ENCODE results near the gene MINDY3.

MINDY3 gene

DNA sequence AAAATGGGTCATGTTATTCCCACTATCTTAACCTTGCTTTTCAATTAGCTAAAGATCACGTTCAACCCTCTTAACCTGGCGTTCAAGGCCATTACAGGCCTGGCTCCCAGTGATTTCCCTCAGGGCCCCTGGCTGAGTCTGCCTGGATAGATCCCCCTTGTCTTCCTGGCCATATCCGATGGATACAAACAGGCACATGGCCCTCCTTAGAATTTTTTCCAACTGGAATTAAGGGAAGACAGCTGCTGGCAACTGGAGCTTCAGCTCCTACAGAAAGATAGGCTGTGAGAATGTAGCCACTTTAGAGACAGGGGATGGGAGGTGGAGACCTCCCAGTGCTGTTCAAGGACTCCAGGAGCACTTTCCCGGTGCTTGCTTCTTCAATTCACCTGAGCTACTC lies 77.5 kb downstream of the MINDY3 start:
- Histone ChIP-seq H3K4me2 (ENCODE audit: low read length) (no peak overlapping the region), H3K27ac (ENCODE audit: low read depth, low read length) (no peak overlapping the region), H3K4me3 (ENCODE audit: low read length) (no peak overlapping the region), H3K36me3 (ENCODE audit: control insufficient read depth, low read length) (peaks cover 58% of the 10 kb centered on the region), H4K20me1 (ENCODE audit: control insufficient read depth, insufficient read depth, low read depth, low read length) (no peaks in the 10 kb centered on the region), H3K4me1 (ENCODE audit: control insufficient read depth, low read length) (no peaks in the 10 kb centered on the region), H3F3A (ENCODE audit: control insufficient read depth, insufficient read depth) (no peaks in the 10 kb centered on the region), H3K27me3 (ENCODE audit: control insufficient read depth, low read length) (no peaks in the 10 kb centered on the region), H3K79me2 (ENCODE audit: control insufficient read depth, low read length) (no peaks in the 10 kb centered on the region), H3K9me2 (replicated peaks; ENCODE audit: control insufficient read depth, low read length) (no peaks in the 10 kb centered on the region), H3K9me3 (ENCODE audit: control insufficient read depth, insufficient read depth, low read length) (no peaks in the 10 kb centered on the region)
- no peak for TF ChIP-seq EZH2phosphoT487 (IDR thresholded peaks at IDR 0.05; ENCODE audit: borderline replicate concordance, low read length)
- TF ChIP-seq, protein P1, sequence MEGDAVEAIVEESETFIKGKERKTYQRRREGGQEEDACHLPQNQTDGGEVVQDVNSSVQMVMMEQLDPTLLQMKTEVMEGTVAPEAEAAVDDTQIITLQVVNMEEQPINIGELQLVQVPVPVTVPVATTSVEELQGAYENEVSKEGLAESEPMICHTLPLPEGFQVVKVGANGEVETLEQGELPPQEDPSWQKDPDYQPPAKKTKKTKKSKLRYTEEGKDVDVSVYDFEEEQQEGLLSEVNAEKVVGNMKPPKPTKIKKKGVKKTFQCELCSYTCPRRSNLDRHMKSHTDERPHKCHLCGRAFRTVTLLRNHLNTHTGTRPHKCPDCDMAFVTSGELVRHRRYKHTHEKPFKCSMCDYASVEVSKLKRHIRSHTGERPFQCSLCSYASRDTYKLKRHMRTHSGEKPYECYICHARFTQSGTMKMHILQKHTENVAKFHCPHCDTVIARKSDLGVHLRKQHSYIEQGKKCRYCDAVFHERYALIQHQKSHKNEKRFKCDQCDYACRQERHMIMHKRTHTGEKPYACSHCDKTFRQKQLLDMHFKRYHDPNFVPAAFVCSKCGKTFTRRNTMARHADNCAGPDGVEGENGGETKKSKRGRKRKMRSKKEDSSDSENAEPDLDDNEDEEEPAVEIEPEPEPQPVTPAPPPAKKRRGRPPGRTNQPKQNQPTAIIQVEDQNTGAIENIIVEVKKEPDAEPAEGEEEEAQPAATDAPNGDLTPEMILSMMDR (IDR thresholded peaks at IDR 0.05; ENCODE audit: low read depth, low read length, poor library complexity, severe bottlenecking) = no peak

DNA sequence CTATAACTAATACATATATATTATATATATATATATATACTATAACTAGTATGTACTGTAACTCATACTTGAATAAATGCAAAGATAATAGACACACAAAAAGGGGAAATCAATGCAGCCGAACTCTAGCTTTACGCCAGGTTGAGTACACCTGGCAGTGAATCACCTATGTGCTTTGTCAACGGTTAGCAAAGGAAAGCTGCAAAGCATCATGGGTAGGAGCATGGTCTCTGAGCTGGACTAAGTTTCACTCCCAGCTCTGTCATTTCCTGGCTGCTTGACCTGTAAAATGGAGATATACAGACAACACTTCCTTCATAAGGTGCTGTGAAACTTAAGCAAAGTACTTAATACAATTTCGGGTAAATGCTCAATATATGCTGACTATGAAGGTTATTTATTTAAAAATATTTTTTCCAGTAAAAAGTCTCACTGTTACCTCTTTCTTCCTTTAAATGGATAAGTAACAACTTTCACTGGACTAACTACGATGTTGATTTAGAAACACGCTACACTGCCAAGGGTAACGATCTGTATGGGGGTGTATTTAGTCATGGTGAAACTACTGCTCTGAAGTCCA lies 78.8 kb downstream of the MINDY3 start:
- no peaks in the 10 kb centered on the region for H3K4me1 ChIP-seq (ENCODE audit: control insufficient read depth, low read length)
- H3K27ac ChIP-seq (ENCODE audit: low read depth, low read length) = no peak overlapping the region
- no peak overlapping the region for H3K4me3 ChIP-seq (ENCODE audit: low read length)
- H3K79me2 ChIP-seq (ENCODE audit: control insufficient read depth, low read length) = no peaks in the 10 kb centered on the region
- H3K9me3 ChIP-seq (ENCODE audit: control insufficient read depth, insufficient read depth, low read length) = no peaks in the 10 kb centered on the region
- no peaks in the 10 kb centered on the region for H3K27me3 ChIP-seq (ENCODE audit: control insufficient read depth, low read length)
- H3K9me2 ChIP-seq (replicated peaks; ENCODE audit: control insufficient read depth, low read length) = no peaks in the 10 kb centered on the region
- peaks cover 46% of the 10 kb centered on the region for H3K36me3 ChIP-seq (ENCODE audit: control insufficient read depth, low read length)
- H3F3A ChIP-seq (ENCODE audit: control insufficient read depth, insufficient read depth) = no peaks in the 10 kb centered on the region
- TF ChIP-seq EZH2phosphoT487 (IDR thresholded peaks at IDR 0.05; ENCODE audit: borderline replicate concordance, low read length) = no peak
- TF ChIP-seq, protein P1 (IDR thresholded peaks at IDR 0.05; ENCODE audit: low read depth, low read length, poor library complexity, severe bottlenecking) = no peak
- H3K4me2 ChIP-seq (ENCODE audit: low read length) = no peak overlapping the region
- no peaks in the 10 kb centered on the region for H4K20me1 ChIP-seq (ENCODE audit: control insufficient read depth, insufficient read depth, low read depth, low read length)

DNA sequence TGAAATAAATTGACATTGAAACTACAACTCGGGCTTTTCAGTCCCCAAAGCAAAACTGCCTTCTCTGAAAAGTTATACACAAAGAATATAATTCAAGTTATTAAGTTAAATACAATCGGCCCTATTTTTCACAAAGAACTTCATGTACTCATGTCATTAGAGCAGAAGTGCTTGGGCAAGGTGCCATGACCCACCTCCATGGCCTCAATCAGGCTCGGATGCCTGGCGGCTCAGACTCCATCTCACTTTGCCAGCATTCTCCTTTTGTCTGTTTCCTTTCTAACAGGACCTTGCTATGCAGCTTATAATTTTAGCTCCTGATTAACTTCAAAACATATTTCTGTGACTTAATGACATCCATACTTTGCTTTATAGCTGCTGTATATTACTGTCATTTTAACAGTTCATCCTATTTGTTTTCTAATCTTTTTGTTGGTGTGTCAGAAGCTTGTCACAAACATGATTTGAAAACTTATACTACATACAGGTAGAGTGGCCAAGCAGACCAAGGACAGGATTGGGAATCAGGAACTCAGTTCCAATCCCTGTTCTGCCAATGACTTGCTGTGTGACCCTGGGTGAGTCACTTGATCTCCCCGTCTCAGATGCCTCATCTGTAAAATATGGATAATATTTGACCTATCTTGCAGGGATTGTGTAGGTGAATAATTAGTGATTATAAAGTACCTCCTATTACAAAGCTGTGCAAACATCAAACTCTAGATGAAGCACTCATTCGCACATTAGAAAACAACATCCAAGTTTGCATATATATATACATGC lies 79.8 kb downstream of the MINDY3 start:
- Histone ChIP-seq H3K36me3 (ENCODE audit: control insufficient read depth, low read length) (peaks cover 39% of the 10 kb centered on the region), H3K9me2 (replicated peaks; ENCODE audit: control insufficient read depth, low read length) (no peaks in the 10 kb centered on the region), H3K79me2 (ENCODE audit: control insufficient read depth, low read length) (no peaks in the 10 kb centered on the region), H3K27ac (ENCODE audit: low read depth, low read length) (no peak overlapping the region), H3K4me3 (ENCODE audit: low read length) (no peak overlapping the region), H4K20me1 (ENCODE audit: control insufficient read depth, insufficient read depth, low read depth, low read length) (no peaks in the 10 kb centered on the region), H3K27me3 (ENCODE audit: control insufficient read depth, low read length) (no peaks in the 10 kb centered on the region), H3K4me1 (ENCODE audit: control insufficient read depth, low read length) (no peaks in the 10 kb centered on the region), H3F3A (ENCODE audit: control insufficient read depth, insufficient read depth) (no peaks in the 10 kb centered on the region), H3K4me2 (ENCODE audit: low read length) (no peak overlapping the region), H3K9me3 (ENCODE audit: control insufficient read depth, insufficient read depth, low read length) (no peaks in the 10 kb centered on the region)
- TF ChIP-seq, protein P1 (IDR thresholded peaks at IDR 0.05; ENCODE audit: low read depth, low read length, poor library complexity, severe bottlenecking) = no peak
- no peak for TF ChIP-seq EZH2phosphoT487 (IDR thresholded peaks at IDR 0.05; ENCODE audit: borderline replicate concordance, low read length)

Measured in DOHH2 (cell line).